ENCODE measurements around the gene LRRK1. TPM values are rescaled to one million over a fixed set of nuclear protein-coding genes. Genes with fewer than 3 reads are reported as not detected.

LRRK1 gene
- total RNA-seq, 2 donors from 2014 or later, result 18.6 to 20.3 TPM

GRCh38 chr15:101057841-101058407 lies 138.8 kb downstream of the LRRK1 start:
- DNase-seq (ENCODE audit: low spot score), result no peak
- Histone ChIP-seq H3K9me3 (no peaks in the 10 kb centered on the region), H3K27me3 (replicated peaks; ENCODE audit: insufficient read depth) (no peaks in the 10 kb centered on the region), H3K4me1 (replicated peaks) (no peaks in the 10 kb centered on the region), H3K4me3 (no peak overlapping the region), H3K36me3 (peaks cover 6% of the 10 kb centered on the region in 2 donors), H3K27ac (no peak overlapping the region)
- intact Hi-C loops (cut with DNase I), result no loop called here
- 95% methylated on average over 14 of the region's 14 CpGs for WGBS
- no peak for TF ChIP-seq POLR2AphosphoS5 (IDR thresholded peaks at IDR 0.05)
- no peak for TF ChIP-seq CTCF (IDR thresholded peaks at IDR 0.05)
- no peak for TF ChIP-seq POLR2A (IDR thresholded peaks at IDR 0.05)

DNA sequence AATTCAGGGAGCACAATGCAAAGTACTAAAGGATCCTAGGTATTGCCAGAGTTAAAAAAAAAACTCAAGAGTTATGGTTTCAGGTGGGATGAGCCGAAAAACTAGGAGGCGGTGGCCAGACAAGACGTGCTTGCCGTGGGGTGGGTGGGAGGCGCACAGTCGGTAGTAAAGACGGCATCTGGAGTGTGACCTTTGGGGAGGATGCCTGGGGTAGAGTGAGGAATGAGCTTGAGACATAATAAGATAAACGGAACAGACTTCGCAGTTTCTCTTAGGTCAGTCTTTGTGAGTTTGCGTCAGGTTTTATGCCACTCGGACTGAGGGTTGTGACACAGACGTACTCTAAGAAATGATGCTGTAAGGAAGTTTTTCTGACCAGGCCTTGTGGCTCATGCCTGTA lies 139.6 kb downstream of the LRRK1 start:
- H3K27me3 ChIP-seq (replicated peaks; ENCODE audit: insufficient read depth), result no peaks in the 10 kb centered on the region
- H3K27ac ChIP-seq, result no peak overlapping the region
- TF ChIP-seq CTCF (IDR thresholded peaks at IDR 0.05) (no peak), POLR2A (IDR thresholded peaks at IDR 0.05) (no peak), POLR2AphosphoS5 (IDR thresholded peaks at IDR 0.05) (no peak)
- H3K9me3 ChIP-seq, result no peaks in the 10 kb centered on the region
- no peak for DNase-seq (ENCODE audit: low spot score)
- WGBS, result 96% methylated on average over 12 of the region's 12 CpGs
- peaks cover 4 to 6% of the 10 kb centered on the region in 2 donors for H3K36me3 ChIP-seq
- no peaks in the 10 kb centered on the region for H3K4me1 ChIP-seq (replicated peaks)
- no peak overlapping the region for H3K4me3 ChIP-seq
- intact Hi-C loops (cut with DNase I), result no loop called here

DNA sequence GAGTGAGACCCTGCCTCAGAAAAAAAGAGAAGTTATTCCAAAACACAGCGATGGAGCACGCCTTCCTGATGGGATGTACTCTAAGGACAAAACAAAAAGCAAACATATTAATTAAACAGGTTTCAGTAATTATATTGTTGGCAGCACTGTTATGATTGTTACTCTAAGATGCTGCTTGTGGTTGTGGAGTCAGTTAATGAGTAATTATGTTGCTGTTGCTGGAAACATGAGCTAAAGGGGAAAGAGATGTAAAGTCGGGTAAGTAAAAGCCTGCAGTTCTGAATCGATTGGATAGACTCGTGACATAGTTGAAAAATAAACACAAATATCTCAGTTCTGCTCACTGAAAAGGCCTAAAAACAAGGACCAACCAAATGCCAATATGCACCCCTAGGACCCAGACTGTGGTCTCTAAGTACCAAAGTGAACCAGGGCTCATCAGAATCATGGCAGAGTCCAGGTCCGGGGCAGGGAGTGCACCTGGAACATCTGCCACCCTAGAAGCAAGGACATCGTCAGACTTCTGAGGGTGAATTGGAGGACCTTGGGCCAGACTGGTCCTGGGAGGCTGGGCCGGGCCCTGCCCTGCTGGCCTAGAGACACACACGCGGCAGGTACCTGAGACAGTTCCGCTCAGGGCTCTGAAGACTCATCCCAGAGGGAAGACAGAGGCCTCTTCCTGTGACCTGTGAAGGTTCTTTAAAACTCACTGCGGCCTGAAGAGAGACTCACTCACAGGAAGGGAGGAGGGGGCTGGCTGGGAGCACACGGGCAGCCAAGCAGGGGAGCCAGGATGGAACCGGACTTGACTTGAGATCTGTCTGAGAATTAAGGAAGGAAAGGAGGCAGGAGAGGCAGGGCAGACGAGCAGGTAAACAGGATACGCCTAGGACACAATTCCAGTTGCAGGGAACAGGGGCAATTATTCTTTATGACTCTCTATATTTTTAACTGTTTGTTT lies 140.5 kb downstream of the LRRK1 start:
- no peaks in the 10 kb centered on the region for H3K9me3 ChIP-seq
- no peaks in the 10 kb centered on the region for H3K27me3 ChIP-seq (replicated peaks; ENCODE audit: insufficient read depth)
- peaks cover 4% of the 10 kb centered on the region for H3K4me1 ChIP-seq (replicated peaks)
- peaks cover 4 to 6% of the 10 kb centered on the region in 2 donors for H3K36me3 ChIP-seq
- no peak for DNase-seq (ENCODE audit: low spot score)
- no peak overlapping the region for H3K27ac ChIP-seq
- TF ChIP-seq CTCF (IDR thresholded peaks at IDR 0.05), result no peak
- TF ChIP-seq POLR2A (IDR thresholded peaks at IDR 0.05), result no peak
- TF ChIP-seq POLR2AphosphoS5 (IDR thresholded peaks at IDR 0.05), result no peak
- H3K4me3 ChIP-seq, result no peak overlapping the region
- WGBS, result 78% methylated on average over 16 of the region's 16 CpGs
- intact Hi-C loops (cut with DNase I), result no loop called here

GRCh38 chr15:101060576-101061551 lies 141.7 kb downstream of the LRRK1 start:
- H3K27ac ChIP-seq, result no peak overlapping the region
- peaks cover 4 to 6% of the 10 kb centered on the region in 2 donors for H3K36me3 ChIP-seq
- H3K27me3 ChIP-seq (replicated peaks; ENCODE audit: insufficient read depth), result no peaks in the 10 kb centered on the region
- H3K9me3 ChIP-seq, result no peaks in the 10 kb centered on the region
- intact Hi-C loops (cut with DNase I), result no loop called here
- WGBS, result 88% methylated on average over 35 of the region's 35 CpGs
- TF ChIP-seq POLR2AphosphoS5 (IDR thresholded peaks at IDR 0.05), result no peak
- no peak for TF ChIP-seq POLR2A (IDR thresholded peaks at IDR 0.05)
- TF ChIP-seq CTCF (IDR thresholded peaks at IDR 0.05), result no peak
- peaks cover 4% of the 10 kb centered on the region for H3K4me1 ChIP-seq (replicated peaks)
- no peak for DNase-seq (ENCODE audit: low spot score)
- no peak overlapping the region for H3K4me3 ChIP-seq

Data from prostate gland (tissue), 2 donors.